Fibroblast of upper back skin (primary cell): ENCODE data around the gene GALNS.
A peak's percentile ranks its signal among the peaks of the same experiment; 100 is the strongest.
"Not testable (repeated sequence)": the region's sequence is repeated elsewhere in the genome, so short reads cannot be mapped to it uniquely, and the experiment has no call there.

Experiments used
- DNase-seq: peaks from one replicate; pipeline ENCODE4 v3.0.0-alpha.2; 2013

The GALNS gene

DNA sequence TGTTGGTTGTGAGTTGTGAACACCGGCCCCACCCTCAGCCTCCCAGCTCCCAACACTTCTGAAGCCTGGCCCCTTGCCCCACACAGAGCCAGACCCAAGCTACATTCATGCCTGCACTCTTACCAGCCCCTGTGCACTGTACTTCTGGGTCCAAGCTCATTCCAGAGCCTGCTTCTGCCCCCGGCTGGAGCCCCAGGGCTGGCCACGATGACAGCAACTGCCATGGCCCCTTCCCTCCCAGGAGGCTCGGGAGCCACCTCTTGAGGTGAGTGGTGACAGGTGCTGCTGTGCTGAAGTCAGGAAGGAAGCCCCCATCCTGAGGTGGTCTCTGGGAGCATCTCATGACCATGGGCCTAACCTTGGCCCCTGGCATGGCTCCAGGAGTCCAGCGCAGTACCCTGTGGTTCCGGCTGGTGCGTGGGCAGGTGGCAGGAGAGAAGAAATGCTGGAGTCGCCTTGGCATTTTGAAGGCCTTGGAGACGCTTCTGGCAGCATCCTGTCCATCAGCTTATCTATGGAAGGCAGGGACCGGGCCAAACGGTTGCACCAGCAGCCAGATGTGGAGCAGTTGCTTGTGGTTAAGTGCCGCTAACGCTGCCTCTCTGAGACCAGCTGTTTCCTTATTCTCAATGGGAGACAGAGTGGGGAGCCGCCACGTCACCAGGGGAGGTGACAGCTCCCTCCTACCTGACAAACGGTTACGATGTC is 57.0 kb downstream of the GALNS start:
- no peak for DNase-seq

GRCh38 chr16:88798772-88799455 is 57.8 kb downstream of the GALNS start:
- DNase-seq, result no peak

DNA sequence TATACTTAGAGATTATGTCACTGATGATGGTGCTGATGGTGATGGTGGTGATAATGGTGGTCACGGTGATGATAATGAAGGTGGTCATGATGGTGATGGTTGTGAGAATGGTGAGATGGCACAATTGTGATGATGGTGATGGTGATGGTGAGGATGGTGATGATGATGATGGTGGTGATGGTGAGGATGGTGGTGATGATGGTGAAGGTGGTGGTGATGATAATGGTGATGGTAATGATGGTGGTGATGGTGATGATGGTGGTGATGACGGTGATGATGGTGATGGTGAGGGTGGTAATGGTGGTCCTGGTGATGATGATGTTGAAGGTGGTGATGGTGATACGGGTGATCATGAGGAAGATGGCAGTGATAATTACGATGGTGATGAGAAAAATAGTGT is 58.7 kb downstream of the GALNS start:
- no peak for DNase-seq

DNA sequence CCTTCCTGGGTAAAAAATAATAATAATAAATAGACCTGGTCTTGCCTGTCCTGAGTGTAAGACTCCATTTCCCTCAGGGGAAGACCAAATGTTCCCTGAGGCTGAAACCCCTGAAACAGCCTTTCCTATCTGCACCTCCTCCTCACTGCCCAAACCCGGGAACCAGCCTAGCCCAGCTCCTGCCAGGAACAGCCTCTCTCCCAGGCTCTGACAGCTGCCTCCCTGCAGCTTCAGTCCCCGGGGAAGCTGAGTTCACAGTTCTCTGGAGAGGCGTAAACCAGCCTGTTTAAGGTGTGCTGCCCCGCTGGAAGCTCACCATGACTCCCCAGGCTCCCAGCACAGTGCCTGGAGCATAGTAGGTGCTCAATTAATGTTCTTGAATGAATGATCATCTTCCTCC is 60.5 kb downstream of the GALNS start:
- no peak for DNase-seq

DNA sequence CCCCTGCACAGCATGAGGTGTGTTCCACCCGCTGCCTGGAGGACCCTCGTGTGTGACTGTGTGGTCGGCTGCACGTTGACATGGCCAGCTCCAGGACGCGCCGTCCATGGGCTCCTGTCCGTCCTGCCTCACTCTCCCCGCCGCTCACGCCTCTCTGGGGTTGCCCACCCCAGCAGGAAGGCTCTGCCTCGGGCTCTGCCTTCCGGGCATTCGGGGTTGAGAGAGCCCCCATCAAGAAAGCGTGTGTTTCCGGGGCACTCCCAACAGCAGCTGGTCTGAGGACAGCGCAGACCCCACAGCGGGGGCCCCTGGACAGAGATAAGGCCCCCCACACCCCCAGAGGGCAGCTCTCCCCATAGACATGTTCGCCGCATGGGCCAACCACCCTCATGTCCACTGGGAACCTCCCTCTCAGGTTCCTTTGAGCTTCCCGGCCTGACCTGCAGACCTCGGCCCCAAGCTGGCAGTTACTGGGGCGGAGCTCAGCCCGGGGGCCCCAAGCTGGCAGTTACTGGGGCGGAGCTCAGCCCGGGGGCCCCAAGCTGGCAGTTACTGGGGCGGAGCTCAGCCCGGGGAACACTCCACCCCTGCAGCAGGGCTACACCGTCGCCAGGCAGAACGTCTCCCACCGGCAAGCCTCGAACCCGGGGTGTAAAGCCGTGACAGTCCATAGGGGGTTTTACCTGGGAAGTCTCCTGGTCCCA is 63.3 kb downstream of the GALNS start:
- DNase-seq, result no peak

DNA sequence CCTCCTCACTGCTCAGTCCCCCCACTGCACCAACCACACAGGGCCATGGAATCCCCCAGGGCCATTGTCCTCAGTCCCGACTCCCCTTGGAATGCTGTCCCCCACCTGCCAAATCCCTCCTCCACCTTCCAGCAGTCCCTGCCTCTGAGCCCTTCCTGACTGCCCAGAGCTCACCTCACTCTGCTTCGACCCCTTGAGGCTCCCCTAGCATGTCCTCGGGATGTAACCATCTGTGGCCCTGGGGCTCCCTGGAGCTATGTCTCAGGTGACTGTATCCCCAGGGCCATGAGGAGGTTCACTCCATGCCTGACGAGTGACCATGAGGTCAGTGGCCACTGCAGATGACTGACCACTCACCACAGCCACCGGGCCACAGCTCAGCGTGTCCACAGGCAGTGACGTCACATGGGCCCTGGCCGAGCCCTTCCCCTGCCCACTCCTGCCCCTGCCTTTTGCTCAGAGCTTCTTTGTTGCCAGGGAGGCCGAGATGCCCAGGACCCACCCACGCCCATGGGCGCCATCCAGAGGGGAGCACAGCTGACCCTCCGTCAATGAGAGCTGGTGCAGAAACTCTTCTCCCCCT is 64.0 kb downstream of the GALNS start:
- no peak for DNase-seq

GRCh38 chr16:88792078-88792550 is 64.6 kb downstream of the GALNS start:
- DNase-seq, result no peak

DNA sequence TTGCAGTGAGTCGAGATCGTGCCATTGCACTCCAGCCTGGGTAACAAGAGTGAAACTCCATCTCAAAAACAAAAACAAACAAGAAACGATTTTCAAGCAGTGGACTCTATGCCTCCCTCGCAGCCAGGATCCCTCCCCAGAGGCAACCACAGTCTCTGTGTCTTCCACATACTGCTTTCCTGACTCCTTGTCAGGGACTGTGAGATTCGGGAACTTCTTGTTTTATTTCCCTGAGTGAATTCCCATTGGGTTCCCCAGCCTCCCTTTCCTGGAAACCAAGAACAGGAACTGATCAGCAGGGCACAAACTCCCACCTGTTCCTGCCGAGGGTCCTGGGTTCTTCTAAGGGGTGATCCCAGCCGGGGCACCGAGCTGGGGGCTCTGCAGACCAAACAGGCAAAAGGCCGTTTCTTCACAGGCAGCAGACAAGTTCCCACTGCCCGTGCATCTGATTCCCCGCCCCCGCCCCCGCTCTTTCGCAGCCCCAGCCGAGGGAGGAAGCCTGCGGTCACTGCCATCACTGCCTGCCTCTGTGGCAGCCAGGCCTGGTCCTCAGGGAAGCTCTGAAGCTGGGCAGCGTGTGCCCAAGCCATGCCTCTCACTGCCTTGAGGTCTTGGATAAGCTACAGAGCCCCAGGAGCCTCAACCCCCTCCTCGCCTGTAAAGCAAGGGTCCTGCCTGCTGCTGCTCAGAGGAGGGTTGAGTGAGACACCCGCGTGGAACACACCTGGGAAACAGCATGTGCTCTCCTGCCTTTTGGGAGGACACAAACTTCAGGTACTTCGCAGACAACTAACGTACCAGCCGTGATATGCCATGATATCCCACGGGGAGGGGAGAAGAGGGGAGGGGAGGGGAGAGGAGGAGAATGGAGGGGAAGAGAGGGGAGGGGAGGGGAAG is 66.2 kb downstream of the GALNS start:
- no peak for DNase-seq

- no peak for DNase-seq
Measured at GRCh38 chr16:88789594-88789993, 67.2 kb downstream of the GALNS start.

DNA sequence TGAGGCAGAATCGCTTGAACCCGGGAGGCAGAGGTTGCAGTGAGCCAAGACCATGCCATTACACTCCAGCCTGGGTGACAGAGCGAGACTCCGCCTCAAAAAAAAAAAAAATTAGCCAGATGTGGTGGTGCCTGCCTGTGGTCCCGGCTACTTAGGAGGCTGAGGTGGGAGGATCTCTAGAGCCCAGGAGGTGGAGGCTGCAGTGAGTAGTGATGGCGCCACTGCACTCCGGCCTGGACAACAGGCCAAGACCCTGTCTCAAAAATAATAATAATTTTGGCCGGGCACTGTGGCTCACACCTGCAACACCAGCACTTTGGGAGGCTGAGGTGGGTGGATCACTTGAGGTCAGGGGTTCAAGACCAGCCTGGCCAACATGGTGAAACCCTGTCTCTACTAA is 68.0 kb downstream of the GALNS start:
- DNase-seq, result not testable (repeated sequence)

GRCh38 chr16:88787579-88788314 is 69.0 kb downstream of the GALNS start:
- no peak for DNase-seq

DNA sequence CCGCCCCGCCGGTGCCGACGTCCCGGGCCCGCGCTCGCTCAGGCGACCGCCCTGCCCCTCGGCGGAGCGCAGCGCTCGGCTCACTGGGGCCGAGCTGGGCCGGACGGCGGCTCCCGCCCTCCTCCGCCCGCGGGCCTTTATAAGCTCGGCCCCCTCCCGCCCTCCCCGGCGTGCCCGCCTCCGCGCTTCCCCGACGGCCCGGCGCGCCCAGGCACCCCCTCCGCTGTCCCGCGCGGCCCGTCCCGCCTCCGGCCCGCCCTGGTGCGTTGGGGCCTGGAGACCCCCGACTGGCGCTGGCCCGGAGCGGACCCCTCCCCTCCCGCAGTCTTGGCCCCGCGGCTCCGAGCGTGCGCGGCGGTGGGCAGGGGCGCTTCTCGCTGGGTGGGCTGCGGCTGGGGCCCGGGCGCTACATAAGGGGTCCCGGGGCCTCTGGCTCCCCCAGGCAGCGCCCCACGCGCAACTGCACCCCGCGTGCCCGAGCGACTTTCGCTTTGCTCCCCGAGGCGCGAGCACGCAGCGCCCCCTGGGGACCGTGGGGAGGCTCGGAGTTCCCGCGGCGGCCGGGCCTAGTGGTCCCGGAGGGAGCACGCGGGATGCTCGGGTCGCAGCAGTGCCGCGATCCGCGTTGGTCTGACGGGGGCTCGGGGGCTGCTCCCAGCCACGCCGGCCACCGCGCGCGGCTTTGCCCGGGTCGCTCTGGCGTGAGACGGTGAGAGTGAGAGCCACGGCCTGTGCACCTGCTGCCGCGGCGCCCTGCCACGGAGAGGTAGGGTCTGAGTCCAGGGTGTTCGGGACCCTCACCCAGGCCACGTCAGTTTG is 71.4 kb downstream of the GALNS start, which contains the start of gene PIEZO1:
PIEZO1 (minus strand) TSS at position 115 of the 819 bp plus-strand sequence. CDS start 256 bp downstream, outside the sequence.
- DNase-seq, result peak; percentile 55

DNA sequence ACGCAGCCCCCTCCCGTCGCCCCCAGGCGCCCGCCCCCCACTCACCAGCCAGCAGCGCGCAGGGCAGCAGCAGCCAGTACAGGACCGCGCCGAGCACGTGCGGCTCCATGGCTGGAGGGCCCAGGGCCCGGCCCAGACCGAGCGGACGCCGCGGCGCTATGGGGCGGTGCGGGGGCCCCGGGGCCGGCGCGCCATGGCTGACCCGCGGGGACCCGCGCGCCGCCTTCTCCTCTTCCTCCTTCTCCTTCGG is 72.0 kb downstream of the GALNS start:
- DNase-seq, result no peak

DNA sequence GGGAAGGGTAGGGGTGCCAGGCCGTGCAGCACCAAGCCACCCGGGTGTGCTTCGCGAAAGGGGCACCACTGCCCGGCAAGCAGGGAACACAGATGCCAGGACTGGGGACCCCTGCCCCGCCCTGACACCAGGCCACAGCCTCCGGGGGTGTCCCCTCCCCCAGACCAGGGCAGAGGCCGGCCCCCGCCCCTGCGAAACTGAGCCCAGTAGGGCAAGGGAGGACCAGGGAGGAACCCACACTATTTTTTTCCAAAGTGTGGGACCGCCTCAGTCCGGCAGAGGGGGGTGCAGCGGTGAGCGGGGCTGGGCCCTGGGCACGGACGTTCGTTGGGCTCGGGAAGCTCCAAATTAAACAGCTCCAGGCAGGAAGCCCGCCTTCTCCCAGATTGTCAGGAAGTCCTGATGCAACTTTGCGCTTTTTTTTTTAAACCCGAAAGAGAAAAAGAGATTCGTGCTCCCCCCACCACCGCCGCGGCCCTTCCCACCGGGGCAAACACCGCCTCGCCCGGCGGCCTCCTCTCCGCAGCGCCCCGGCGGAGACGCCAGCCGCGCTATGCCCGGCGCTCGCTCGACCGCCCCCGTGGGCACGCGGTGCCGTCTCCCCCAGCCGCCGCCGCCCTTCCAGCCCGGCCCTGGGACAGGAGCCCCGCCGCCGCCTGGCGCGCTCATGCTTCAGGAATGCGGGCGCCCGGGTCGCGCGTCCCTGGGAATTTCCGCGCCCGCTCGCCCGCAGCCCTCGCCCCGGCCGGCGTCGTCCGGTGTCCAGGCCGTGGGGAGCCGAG is 72.5 kb downstream of the GALNS start:
- peak; percentile 78 for DNase-seq

DNA sequence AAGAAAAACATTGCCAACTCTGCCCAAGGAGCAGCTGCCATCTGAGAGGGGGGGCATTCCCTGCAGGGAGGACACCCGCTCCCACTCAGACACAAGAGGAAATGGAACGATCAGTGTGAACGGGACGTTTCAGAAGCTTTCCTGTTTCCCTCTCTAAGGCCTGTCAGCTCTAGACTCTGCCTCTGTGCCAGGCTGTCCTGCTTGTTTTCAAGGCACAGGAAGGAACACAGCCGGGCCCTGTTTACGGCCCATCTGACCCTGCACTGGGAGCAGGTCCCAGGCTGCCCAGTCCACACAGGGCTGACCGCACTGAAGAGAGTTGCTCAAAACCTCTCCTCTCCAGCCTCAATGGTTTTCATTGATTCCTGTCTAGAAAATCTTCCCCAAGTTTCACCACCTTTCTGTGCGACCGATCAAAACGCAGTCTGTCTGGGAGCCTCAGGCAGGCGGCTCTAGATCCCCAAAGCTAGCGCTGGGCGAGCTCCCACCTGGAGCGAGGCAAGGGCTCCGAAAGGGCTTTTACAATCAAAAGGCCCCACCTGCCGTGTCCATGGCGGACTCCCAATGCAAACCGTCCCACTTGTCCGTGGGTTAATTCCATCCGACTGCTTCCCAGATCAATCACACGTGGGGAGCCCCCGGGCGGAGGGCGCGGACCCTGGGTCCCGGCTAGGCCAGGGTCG is 73.2 kb downstream of the GALNS start:
- DNase-seq, result no peak

GRCh38 chr16:88782454-88783390 is 74.0 kb downstream of the GALNS start:
- peak; percentile 50 for DNase-seq

DNA sequence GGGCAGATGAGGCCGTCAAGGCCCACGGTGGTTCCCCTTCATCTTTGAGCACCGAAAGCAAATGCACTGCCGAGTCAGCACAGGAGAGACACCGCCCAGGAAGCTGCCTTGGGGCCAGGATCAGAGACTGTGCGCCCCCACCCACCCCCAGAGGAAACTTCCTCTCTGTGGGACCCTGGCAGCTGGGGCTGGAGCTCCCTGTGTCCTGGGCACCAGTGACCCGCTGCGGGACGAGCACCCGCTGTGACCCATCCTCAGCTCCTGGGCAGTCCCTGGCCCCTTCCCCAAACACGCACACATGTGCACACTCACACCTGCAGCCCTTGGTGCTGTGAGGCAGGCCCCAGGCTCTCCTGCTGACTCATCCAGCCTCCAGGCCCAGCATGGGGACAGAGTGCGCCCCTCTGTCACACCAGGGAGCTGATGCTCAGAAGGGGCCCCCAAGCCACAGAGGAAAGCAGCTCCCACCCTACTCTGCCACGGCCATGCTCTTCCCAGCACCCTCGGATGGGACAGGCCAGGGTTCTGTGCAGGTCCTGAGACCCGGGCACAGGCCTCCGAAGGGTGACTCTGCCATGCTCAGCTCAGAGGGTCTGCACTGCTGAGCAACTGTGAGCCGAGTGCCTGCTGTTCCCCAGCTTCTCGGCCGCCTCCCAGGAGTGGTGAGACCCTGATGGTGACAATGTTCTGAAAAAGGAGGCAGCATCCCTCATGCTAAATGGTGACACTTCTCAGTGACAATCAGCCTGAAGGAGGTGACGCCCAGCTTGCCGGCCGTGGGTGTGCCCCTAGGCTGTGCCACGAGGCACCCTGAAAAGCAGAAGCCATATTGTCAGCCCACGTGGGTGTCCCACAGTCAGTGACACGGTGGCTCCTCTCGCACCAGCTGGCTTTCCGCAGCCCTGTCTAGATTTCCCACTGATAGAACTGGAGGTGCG is 75.3 kb downstream of the GALNS start:
- no peak for DNase-seq
